PC-9 (cell line): Measurements from ENCODE around the gene GRPR. TPM values are rescaled to one million over a fixed set of nuclear protein-coding genes. Genes with fewer than 3 reads are reported as not detected.

Source experiments
- BruUV-seq: library from RNA; stranded (reverse); fragments of 400-500 nt; replicated peaks from 2 replicates; lab custom pipeline; 2021; lab: Mats Ljungman, UMichigan
- CTCF ChIA-PET: fragments of 300-600 bp; sonication (Branson Sonifier 250); formaldehyde crosslinking; loops from one replicate; lab custom pipeline; 2022; ENCODE audit warnings: antibody characterized with exemption; lab: Charles Lee
- POLR2A ChIA-PET: fragments of 300-600 bp; sonication (Branson Sonifier 250); formaldehyde crosslinking; loops from one replicate; lab custom pipeline; 2022; ENCODE audit warnings: antibody characterized with exemption; ENCODE audit not compliant: unreplicated experiment; lab: Charles Lee
- DNase-seq, 2 experiments: peaks; one replicate each; pipeline versions ENCODE4 v3.0.0 to v3.0.0-alpha.2; 2015 to 2022; ENCODE audit warnings: mixed read lengths in 1 of 2
- H2AFZ ChIP-seq: fragments of 200-600 bp; sonication (generic); 2 replicates; pipeline ENCODE4 v1.8.1; 2017; ENCODE audit warnings: antibody characterized with exemption
- H3F3A ChIP-seq: fragments of 200-600 bp; sonication (generic); 2 replicates; pipeline ENCODE4 v1.8.1; 2017; ENCODE audit warnings: antibody characterized with exemption, mild to moderate bottlenecking, low read depth; ENCODE audit not compliant: insufficient read depth
- H3K27ac ChIP-seq: fragments of 200-600 bp; sonication (generic); 2 replicates; pipeline ENCODE4 v1.6.1; 2016; ENCODE audit warnings: mixed run types
- H3K27me3 ChIP-seq: fragments of 200-600 bp; sonication (generic); 2 replicates; pipeline ENCODE4 v1.6.1; 2016; ENCODE audit warnings: low read depth, mixed run types; ENCODE audit not compliant: insufficient read depth
- H3K36me3 ChIP-seq: fragments of 200-600 bp; sonication (generic); 2 replicates; pipeline ENCODE4 v1.6.1; 2016; ENCODE audit warnings: low read depth, mixed run types
- H3K4me1 ChIP-seq: fragments of 200-600 bp; sonication (generic); replicated peaks from 2 replicates; pipeline ENCODE4 v1.6.1; 2016; ENCODE audit warnings: mixed run types; ENCODE audit not compliant: insufficient read depth
- H3K4me2 ChIP-seq: fragments of 200-600 bp; sonication (generic); 2 replicates; pipeline ENCODE4 v1.6.1; 2017; ENCODE audit warnings: mixed run types
- H3K4me3 ChIP-seq: fragments of 200-600 bp; sonication (generic); 2 replicates; pipeline ENCODE4 v1.6.1; 2016; ENCODE audit warnings: mixed run types
- H3K79me2 ChIP-seq: fragments of 200-600 bp; sonication (generic); 2 replicates; pipeline ENCODE4 v1.6.1; 2017; ENCODE audit warnings: low read depth, mixed run types
- H3K9me2 ChIP-seq: fragments of 200-600 bp; sonication (generic); 2 replicates; pipeline ENCODE4 v1.8.1; 2017; ENCODE audit warnings: mild to moderate bottlenecking; ENCODE audit not compliant: insufficient read depth
- H3K9me3 ChIP-seq: fragments of 200-600 bp; sonication (generic); 2 replicates; pipeline ENCODE4 v1.8.1; 2016; ENCODE audit warnings: low read depth; ENCODE audit not compliant: insufficient read depth
- H4K20me1 ChIP-seq: fragments of 200-600 bp; sonication (generic); 2 replicates; pipeline ENCODE4 v1.8.1; 2017; ENCODE audit not compliant: insufficient read depth
- CTCF ChIP-seq: fragments of 200-600 bp; sonication (generic); conservative IDR thresholded peaks from 2 replicates; pipeline ENCODE4 v1.6.1; 2017; ENCODE audit warnings: mixed run types, antibody characterized with exemption, mild to moderate bottlenecking, moderate library complexity
- EZH2 ChIP-seq: fragments of 200-600 bp; sonication (generic); IDR thresholded peaks from 2 replicates; pipeline ENCODE4 v1.8.0; 2017; ENCODE audit warnings: antibody characterized with exemption, low read depth
- intact Hi-C: fragments of 100-400 bp; cut with micrococcal nuclease; formaldehyde crosslinking; loops from one replicate; pipeline ENCODE4 v1.10.0; 2022; ENCODE audit not compliant: unreplicated experiment
- total RNA-seq: library from RNA; stranded (reverse); gene quantifications from 2 replicates; pipeline ENCODE4 v1.2.3, GENCODE V29; 2021

The GRPR gene
- total RNA-seq, 1 experiment from 2014 or later, result 1.1 TPM

GRCh38 chrX:16101581-16101980 lies 21.8 kb upstream of the GRPR start:
- no peaks in the 10 kb centered on the region for H3K9me2 ChIP-seq
- no peaks in the 10 kb centered on the region for H3K27me3 ChIP-seq
- ChIA-PET POLR2A (no interaction called here), CTCF (no interaction called here)
- TF ChIP-seq CTCF (no peak), EZH2 (no peak)
- DNase-seq, result no peak
- intact Hi-C loops, result no loop called here
- H3F3A ChIP-seq, result no peaks in the 10 kb centered on the region
- no peaks in the 10 kb centered on the region for H4K20me1 ChIP-seq
- H3K27ac ChIP-seq, result no peak overlapping the region
- no peak overlapping the region for H3K4me3 ChIP-seq
- no peak overlapping the region for H2AFZ ChIP-seq
- no peaks in the 10 kb centered on the region for H3K9me3 ChIP-seq
- no peaks in the 10 kb centered on the region for H3K79me2 ChIP-seq
- H3K4me2 ChIP-seq, result no peak overlapping the region
- H3K36me3 ChIP-seq, result no peaks in the 10 kb centered on the region
- no peaks in the 10 kb centered on the region for H3K4me1 ChIP-seq
- no TSS peak for BruUV-seq

GRCh38 chrX:16103625-16104024 lies 19.7 kb upstream of the GRPR start:
- intact Hi-C loops, result no loop called here
- H4K20me1 ChIP-seq, result no peaks in the 10 kb centered on the region
- POLR2A ChIA-PET, result no interaction called here
- no peak overlapping the region for H3K27ac ChIP-seq
- H3K9me3 ChIP-seq, result no peaks in the 10 kb centered on the region
- no peaks in the 10 kb centered on the region for H3K9me2 ChIP-seq
- H3K36me3 ChIP-seq, result no peaks in the 10 kb centered on the region
- no peaks in the 10 kb centered on the region for H3K79me2 ChIP-seq
- CTCF ChIA-PET, result no interaction called here
- no peaks in the 10 kb centered on the region for H3K4me1 ChIP-seq
- no peaks in the 10 kb centered on the region for H3K27me3 ChIP-seq
- no peaks in the 10 kb centered on the region for H3F3A ChIP-seq
- H2AFZ ChIP-seq, result no peak overlapping the region
- DNase-seq, result no peak
- no TSS peak for BruUV-seq
- H3K4me3 ChIP-seq, result no peak overlapping the region
- H3K4me2 ChIP-seq, result no peak overlapping the region
- no peak for TF ChIP-seq EZH2

- H3K4me2 ChIP-seq, result no peak overlapping the region
- ChIA-PET CTCF (no interaction called here), POLR2A (no interaction called here)
- no peak for DNase-seq
- no peaks in the 10 kb centered on the region for H3K4me1 ChIP-seq
- intact Hi-C loops, result no loop called here
- TF ChIP-seq CTCF (no peak), EZH2 (no peak)
- BruUV-seq, result no TSS peak
- H3F3A ChIP-seq, result no peaks in the 10 kb centered on the region
- no peaks in the 10 kb centered on the region for H3K36me3 ChIP-seq
- H4K20me1 ChIP-seq, result no peaks in the 10 kb centered on the region
- no peaks in the 10 kb centered on the region for H3K9me2 ChIP-seq
- no peaks in the 10 kb centered on the region; the same call in 1 of the 2 replicates for H3K9me3 ChIP-seq
- H3K79me2 ChIP-seq, result no peaks in the 10 kb centered on the region
- H2AFZ ChIP-seq, result no peak overlapping the region
- no peak overlapping the region for H3K27ac ChIP-seq
- no peaks in the 10 kb centered on the region for H3K27me3 ChIP-seq
- H3K4me3 ChIP-seq, result no peak overlapping the region
Observed at GRCh38 chrX:16112428-16112827, 10.9 kb upstream of the GRPR start.

GRCh38 chrX:16113978-16114565 lies 9.3 kb upstream of the GRPR start:
- TF ChIP-seq EZH2, result no peak
- no peak for TF ChIP-seq CTCF
- Histone ChIP-seq H3K9me3 (no peaks in the 10 kb centered on the region; the same call in 1 of the 2 replicates), H3K36me3 (no peaks in the 10 kb centered on the region), H3K4me2 (no peak overlapping the region), H4K20me1 (no peaks in the 10 kb centered on the region), H3K4me3 (no peak overlapping the region), H3K27ac (no peak overlapping the region), H3K9me2 (no peaks in the 10 kb centered on the region), H3F3A (no peaks in the 10 kb centered on the region), H3K79me2 (no peaks in the 10 kb centered on the region), H2AFZ (no peak overlapping the region), H3K27me3 (no peaks in the 10 kb centered on the region), H3K4me1 (no peaks in the 10 kb centered on the region)
- POLR2A ChIA-PET, result no interaction called here
- no peak for DNase-seq
- BruUV-seq, result no TSS peak
- intact Hi-C loops, result no loop called here
- CTCF ChIA-PET, result no interaction called here
